ENCODE data around the gene XPO1. TPM values are rescaled to one million over a fixed set of nuclear protein-coding genes. Genes with fewer than 3 reads are reported as not detected.
"Not testable (repeated sequence)": the region's sequence is repeated elsewhere in the genome, so short reads cannot be mapped to it uniquely, and the experiment has no call there.

The XPO1 gene
- total and polyA plus RNA-seq, 2 of the 4 experiments (the other 2 are of a cell fraction): 78.5 to 104 TPM

GRCh38 chr2:61476929-61477589, 61.1 kb downstream of the XPO1 start:
- not testable (repeated sequence) for ATAC-seq (ENCODE audit: low read depth); BruUV-seq (replicated peaks)

More at GRCh38 chr2:61476929-61477589, 61.1 kb downstream of the XPO1 start:
- H4K5ac ChIP-seq (ENCODE audit: low read depth, low read length); H3K9ac ChIP-seq (ENCODE audit: low read depth, low read length); intact Hi-C loops (cut with micrococcal nuclease); POLR2A ChIA-PET (ENCODE audit: unreplicated experiment); in situ Hi-C loops (cut with MboI; ENCODE audit: low sequenced_read_pairs); H4K20me1 ChIP-seq (ENCODE audit: insufficient read depth, low read length); H3K27me3 ChIP-seq (ENCODE audit: control insufficient read depth, insufficient read depth, low read length); H3K56ac ChIP-seq (ENCODE audit: extremely low read depth, insufficient read depth, low read length); H3K9me3 ChIP-seq (ENCODE audit: control insufficient read depth, insufficient read depth, low read length); H2AK5ac ChIP-seq (ENCODE audit: low read depth, low read length); DNase-seq; H2AFZ ChIP-seq (replicated peaks; ENCODE audit: low read length, poor library complexity); H3K27ac ChIP-seq (ENCODE audit: insufficient read depth, low read length); dilution Hi-C loops (cut with HindIII; ENCODE audit: low sequenced_read_pairs, unreplicated experiment); H3K18ac ChIP-seq (ENCODE audit: low read depth, low read length); H3K4me1 ChIP-seq (ENCODE audit: control insufficient read depth, insufficient read depth, low read length); H2BK120ac ChIP-seq (ENCODE audit: low read depth, low read length); H2AK9ac ChIP-seq (replicated peaks; ENCODE audit: low read depth, low read length, poor library complexity); H3K4me3 ChIP-seq (ENCODE audit: insufficient read depth, low read depth, low read length); H4K91ac ChIP-seq (ENCODE audit: insufficient read depth, low read depth, low read length); H2BK15ac ChIP-seq (ENCODE audit: low read depth, low read length); H4K8ac ChIP-seq (ENCODE audit: low read depth in 2 of 2, low read length in 2 of 2); H3K14ac ChIP-seq (replicated peaks; ENCODE audit: low read depth, low read length); H2BK20ac ChIP-seq (ENCODE audit: low read depth, low read length); H3K23ac ChIP-seq (ENCODE audit: low read depth, low read length); H3K4ac ChIP-seq (ENCODE audit: low read depth, low read length); H3K4me2 ChIP-seq (ENCODE audit: low read depth, low read length); H2BK5ac ChIP-seq (ENCODE audit: low read depth, low read length, poor library complexity, severe bottlenecking): not testable (repeated sequence)
- Histone ChIP-seq H3K79me1 (ENCODE audit: low read depth in 1 of 2, low read length in 2 of 2) (peaks cover 16 to 37% of the 10 kb centered on the region in 2 experiments), H3K9me1 (ENCODE audit: insufficient read depth, low read length) (0 out of 2 replicates have a peak, but pooled peaks cover 12% of the 10 kb centered on the region), H3K36me3 (ENCODE audit: control insufficient read depth, insufficient read depth, low read length) (peaks cover 42% of the 10 kb centered on the region)
- WGBS, 2 experiments (ENCODE audit: extremely low coverage in 2 of 2, insufficient read length in 1 of 2): no CpG with 5 or more reads among the region's 12 CpGs
- CTCF ChIA-PET: interaction anchor here (0.7 kb wide), 1 partner anchor 178 kb away, joined by 3 read pairs; no protein-coding TSS in a partner anchor
